Measurements from ENCODE around the gene SAMD7. TPM values are rescaled to one million over a fixed set of nuclear protein-coding genes. Genes with fewer than 3 reads are reported as not detected.
A peak's percentile ranks its signal among the peaks of the same experiment; 100 is the strongest.

SAMD7 gene
- total RNA-seq, 1 donor from 2014 or later, result not detected

GRCh38 chr3:169954142-169954756 lies 42.9 kb downstream of the SAMD7 start:
- no peak for DNase-seq (ENCODE audit: low spot score)
- intact Hi-C loops (cut with DNase I), result no loop called here

GRCh38 chr3:169955406-169955805 lies 44.0 kb downstream of the SAMD7 start:
- DNase-seq (ENCODE audit: low spot score), result no peak
- intact Hi-C loops (cut with DNase I), result no loop called here

GRCh38 chr3:169964176-169964575 lies 52.8 kb downstream of the SAMD7 start:
- intact Hi-C loops (cut with DNase I), result no loop called here
- DNase-seq (ENCODE audit: low spot score), result no peak

GRCh38 chr3:169965562-169966427 lies 54.4 kb downstream of the SAMD7 start:
- no peak for DNase-seq (ENCODE audit: low spot score)
- intact Hi-C loops (cut with DNase I), result loop anchor here (2.0 to 5.0 kb wide), 2 partner anchors 101 to 198 kb away; partner anchors contain the start of genes ACTRT3 and TERC

GRCh38 chr3:169966428-169966950 lies 55.1 kb downstream of the SAMD7 start, which contains the start of gene SEC62:
Gene SEC62 (plus strand): TSS chr3:169966807. CDS start chr3:169966823, 16 bp downstream.
- peak; percentile 97 for DNase-seq (ENCODE audit: low spot score)
- intact Hi-C loops (cut with DNase I), result loop anchor here (2.0 to 5.0 kb wide), 2 partner anchors 102 to 199 kb away; partner anchors contain the start of genes ACTRT3 and TERC

GRCh38 chr3:169966951-169967915 lies 55.9 kb downstream of the SAMD7 start:
- peak; percentile 81 for DNase-seq (ENCODE audit: low spot score)
- intact Hi-C loops (cut with DNase I), result loop anchor here (2.0 to 5.0 kb wide), 2 partner anchors 102 to 200 kb away; partner anchors contain the start of genes ACTRT3 and TERC

- DNase-seq (ENCODE audit: low spot score), result no peak
Measured at GRCh38 chr3:169968224-169968885, 57.0 kb downstream of the SAMD7 start.

GRCh38 chr3:169969174-169970095 lies 58.1 kb downstream of the SAMD7 start:
- DNase-seq (ENCODE audit: low spot score), result no peak
- intact Hi-C loops (cut with DNase I), result loop anchor here (5.0 kb wide), 1 partner anchor 202 kb away; the partner anchor contains the start of genes ACTRT3 and TERC

More at GRCh38 chr3:169968224-169968885, 57.0 kb downstream of the SAMD7 start:
- intact Hi-C loops (cut with DNase I), result loop anchor here (5.0 kb wide), 1 partner anchor 201 kb away; the partner anchor contains the start of genes ACTRT3 and TERC

- no peak for DNase-seq (ENCODE audit: low spot score)
- intact Hi-C loops (cut with DNase I), result no loop called here
Measured at GRCh38 chr3:169970847-169971246, 59.5 kb downstream of the SAMD7 start.

GRCh38 chr3:169971522-169971921 lies 60.1 kb downstream of the SAMD7 start:
- DNase-seq (ENCODE audit: low spot score), result no peak
- intact Hi-C loops (cut with DNase I), result no loop called here

- intact Hi-C loops (cut with DNase I), result no loop called here
- no peak for DNase-seq (ENCODE audit: low spot score)
Measured at GRCh38 chr3:169980055-169980454, 68.7 kb downstream of the SAMD7 start.

GRCh38 chr3:169984292-169984691 lies 72.9 kb downstream of the SAMD7 start:
- intact Hi-C loops (cut with DNase I), result no loop called here

More at GRCh38 chr3:169984292-169984691, 72.9 kb downstream of the SAMD7 start:
- DNase-seq (ENCODE audit: low spot score), result no peak

Other genes starting within 250 kb of the SAMD7 start
- 18.7 TPM for gene MECOM, start 247.9 kb upstream of the SAMD7 start, total RNA-seq
- gene TERC, start 146.5 kb upstream of the SAMD7 start, total RNA-seq, result 0.86 TPM
- 0.57 TPM for gene ACTRT3, start 142.0 kb upstream of the SAMD7 start, total RNA-seq
- gene MYNN, start 138.2 kb upstream of the SAMD7 start, total RNA-seq, result 11.6 TPM
- gene LRRIQ4, start 98.7 kb upstream of the SAMD7 start, total RNA-seq, result not detected
- 2.3 TPM for gene LRRC34, start 98.7 kb upstream of the SAMD7 start, total RNA-seq
- not detected for gene LRRC31, start 41.6 kb upstream of the SAMD7 start, total RNA-seq
- 74.5 TPM for gene SEC62, start 55.2 kb downstream of the SAMD7 start, total RNA-seq
- 0.78 TPM for gene GPR160, start 126.4 kb downstream of the SAMD7 start, total RNA-seq